GDM1 (cell line): ENCODE measurements around the gene SLX4.

Experiments used
- DNase-seq: peaks from one replicate; lab custom pipeline; 2025; lab: John Stamatoyannopoulos, UW

Gene SLX4

DNA sequence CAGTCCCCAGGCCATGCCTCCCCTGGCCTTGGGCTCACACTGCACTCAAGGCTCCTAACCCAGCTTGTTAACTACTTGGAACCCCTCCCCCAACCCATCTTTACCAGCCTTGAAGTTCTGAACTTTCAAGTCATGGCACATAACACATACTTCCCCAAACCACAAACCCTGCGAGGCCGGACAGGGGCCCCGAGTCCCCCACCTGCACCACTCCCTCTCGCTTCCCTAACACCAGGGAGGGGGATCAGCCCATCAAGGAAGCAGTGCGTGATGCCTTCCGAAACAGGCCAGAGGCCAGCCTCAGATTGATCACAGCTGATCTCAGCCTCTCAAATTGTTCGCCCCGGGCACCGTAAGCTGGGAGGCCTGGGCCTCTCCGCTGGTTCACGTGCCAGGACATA is 31.2 kb downstream of the SLX4 start:
- DNase-seq = peak; percentile 82

DNA sequence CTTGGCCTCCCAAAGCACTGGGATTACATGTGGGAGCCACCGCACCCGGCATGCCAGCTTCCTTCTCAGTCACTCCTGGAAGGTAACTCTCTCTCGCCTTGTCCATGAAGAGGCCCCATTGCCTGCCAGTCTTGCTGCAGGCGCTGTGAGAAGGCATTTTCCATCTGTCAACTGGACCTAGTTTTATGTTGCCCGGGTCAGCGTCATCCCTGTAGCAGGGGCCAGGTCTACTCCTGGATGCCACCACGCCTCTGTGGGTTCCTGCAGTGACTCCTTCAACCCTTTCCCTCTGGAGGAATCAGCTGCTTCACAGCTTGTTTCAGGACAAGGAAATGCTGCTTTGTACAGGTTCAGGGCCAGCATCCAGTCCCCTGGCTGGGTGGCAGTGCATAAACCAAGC is 31.6 kb downstream of the SLX4 start:
- DNase-seq = no peak

DNA sequence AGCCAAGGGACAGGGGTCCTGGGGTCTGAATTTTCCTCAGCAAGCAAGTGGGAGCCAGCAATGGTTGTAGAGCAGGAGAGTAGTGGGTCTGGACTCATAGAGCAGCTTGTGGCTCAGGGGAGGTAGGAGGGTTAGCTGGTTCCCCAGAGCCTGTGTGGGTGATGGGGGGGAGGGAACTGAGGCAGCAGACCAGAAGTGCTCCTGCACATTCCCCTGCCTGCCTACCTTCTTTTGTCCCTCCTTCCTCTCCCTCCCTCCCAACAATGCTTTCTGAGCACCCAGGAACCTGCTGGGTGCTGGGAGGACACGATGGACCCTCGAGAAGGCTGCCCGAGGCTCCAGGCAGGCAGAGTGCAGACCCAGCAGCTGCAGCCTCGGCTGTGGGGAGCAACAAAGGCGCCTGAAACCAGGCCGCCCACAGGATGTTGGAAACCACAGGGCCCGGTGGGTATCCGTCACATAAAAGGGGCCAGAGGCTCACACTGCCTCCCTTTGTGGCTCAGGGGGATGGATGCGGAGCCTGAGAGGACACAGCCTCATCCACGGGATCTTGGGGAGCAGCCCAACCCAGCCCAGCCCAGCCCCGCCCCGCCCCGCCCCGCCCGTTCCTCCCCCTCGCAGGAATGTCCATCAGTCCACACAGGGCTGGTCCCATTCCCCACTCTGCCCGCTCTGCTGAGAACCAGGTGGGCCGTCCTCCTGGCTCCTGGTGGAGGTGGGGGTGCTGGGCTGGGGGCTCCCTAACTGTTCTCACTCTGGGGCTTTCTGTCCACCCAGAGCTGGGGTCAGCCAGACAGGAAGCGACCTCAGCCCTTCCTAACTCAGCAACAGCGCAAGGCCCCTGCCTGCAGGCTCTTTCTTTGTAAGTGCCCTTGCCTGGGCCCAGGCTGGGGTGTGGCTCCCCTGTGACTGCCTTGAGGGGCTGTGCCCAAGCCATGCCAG is 32.5 kb downstream of the SLX4 start:
- DNase-seq = peak; percentile 83

DNA sequence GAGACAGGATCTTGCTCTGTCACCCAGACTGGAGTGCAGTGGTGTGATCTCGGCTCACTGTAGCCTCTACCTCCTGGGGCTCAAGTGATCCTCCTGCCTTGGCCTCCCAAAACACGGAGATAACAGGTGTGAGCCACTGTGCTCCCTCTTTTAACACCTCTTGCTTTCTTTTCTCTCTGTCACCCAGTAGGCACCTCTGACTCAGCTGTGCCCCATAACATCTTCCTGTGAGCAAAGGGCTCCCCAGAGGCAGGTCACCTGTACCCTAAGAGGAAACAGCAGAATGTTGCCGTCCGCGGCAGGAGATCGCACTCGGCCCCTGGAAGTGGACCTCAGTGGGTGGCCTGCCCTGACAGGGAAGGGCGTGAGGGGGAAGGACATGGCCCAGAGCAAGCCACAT is 33.3 kb downstream of the SLX4 start:
- no peak for DNase-seq

DNA sequence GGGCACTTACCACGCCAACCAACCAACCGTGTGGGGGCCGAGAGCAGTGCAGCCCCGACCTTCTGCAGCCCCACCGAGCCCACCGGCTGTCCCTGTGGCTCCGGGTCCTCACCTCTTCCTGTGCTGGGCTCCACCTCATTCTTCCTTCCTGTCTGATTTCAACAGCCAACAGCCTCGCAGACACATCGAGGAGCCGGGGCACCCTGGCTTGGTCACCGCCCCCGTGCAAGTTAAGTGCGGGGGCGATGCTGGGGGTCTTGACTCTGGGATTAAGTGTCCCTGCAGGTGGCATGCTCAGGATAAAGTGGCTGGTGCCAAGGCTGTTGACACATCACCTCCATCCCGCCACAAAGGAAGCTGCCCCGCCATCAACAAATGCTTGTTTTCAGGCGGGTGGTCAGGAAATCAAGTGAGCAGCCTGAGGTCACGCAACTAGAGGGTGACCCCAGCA is 34.1 kb downstream of the SLX4 start, which contains the start of gene NLRC3:
TSS of gene NLRC3 (minus strand) at position 102 of the 451 bp plus-strand sequence. CDS start 12,367 bp downstream, outside the sequence.
- DNase-seq = peak; percentile 74

DNA sequence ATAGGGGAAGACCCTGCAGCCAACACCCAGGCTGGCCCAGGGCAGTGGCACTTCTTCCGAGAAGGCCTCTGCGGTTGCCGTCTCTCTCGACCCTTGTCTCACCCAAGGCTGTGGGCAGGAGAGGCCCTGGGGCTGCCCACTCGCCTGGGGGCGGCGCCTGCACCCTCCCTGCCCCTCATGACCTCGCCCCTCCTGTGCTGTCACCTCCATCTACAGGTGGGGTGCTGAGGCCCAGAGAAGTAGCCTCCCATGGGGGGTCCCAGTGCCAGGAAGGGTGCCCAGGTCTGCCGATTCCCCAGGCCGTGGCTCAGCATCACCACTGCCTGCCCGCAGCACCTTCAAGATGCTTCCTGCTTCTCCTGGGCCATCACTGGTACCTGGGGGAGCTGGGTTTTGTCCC is 35.2 kb downstream of the SLX4 start:
- no peak for DNase-seq

DNA sequence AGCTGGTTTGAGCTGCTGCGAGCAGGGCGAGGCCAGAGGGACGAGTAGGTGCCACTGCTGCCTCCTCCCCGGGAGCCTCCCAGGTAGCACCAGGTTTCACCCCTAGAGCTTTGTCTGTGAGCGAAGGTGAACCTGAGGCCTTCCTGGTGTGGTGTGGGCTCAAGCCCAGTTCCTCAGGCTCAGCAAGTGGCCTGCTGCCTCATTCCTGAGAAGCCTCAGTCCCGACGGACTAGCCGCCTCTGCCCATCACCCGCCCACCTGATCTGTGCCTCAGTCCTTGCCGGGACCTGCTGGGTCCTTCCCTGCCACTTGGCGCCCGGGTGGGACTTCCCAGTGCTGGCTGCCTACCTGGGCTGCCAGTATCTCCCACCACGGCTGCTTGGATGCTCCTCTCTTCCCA is 35.9 kb downstream of the SLX4 start:
- no peak for DNase-seq

DNA sequence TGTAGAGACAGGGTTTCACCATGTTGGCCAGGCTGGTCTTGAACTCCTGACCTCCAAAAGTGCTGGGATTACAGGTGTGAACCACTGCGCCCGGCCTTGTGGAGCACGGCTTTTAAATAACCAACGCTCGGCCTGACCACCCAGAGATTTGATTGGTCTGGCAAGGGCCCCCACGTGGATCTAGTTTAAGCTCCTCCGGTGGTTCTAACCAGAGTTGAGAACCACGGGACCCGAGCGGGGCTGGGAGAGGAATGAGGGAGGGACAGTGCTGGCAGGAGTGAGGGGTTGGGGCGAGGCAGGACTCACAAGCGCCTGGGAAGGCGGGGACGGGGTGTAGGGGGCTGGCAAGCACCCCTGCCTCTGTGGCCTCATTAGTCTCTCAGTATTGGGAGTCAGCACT is 37.2 kb downstream of the SLX4 start:
- no peak for DNase-seq

DNA sequence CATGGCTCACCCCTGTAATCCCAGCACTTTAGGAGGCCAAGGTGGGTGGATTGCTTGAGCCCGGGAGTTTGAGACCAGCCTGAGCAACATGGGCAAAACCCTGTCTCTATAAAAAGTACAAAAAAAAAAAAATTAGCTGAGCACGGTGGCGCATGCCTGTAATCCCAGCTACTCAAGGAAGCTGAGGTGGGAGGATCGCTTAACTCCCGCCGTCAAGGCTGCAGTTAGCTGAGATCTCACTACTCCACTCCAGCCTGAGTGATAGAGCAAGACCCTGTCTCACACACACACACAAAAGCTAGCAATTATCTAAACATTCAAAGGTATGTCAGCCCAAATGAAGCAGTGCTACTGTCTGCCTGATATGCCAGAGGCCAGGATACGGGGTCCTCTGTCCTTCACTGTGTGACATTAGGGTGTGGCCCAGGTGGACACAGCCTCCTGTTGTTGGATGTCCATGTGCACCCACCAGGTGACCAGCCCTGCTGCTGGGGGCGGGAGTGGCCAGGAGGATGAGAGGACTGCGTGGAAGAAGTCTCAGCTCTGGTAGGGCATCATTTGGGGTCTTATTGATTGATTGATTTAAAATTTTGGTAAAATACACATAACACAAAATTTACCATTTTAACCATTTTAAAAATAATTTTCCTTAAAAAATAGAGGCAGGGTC is 38.1 kb downstream of the SLX4 start:
- no peak for DNase-seq

DNA sequence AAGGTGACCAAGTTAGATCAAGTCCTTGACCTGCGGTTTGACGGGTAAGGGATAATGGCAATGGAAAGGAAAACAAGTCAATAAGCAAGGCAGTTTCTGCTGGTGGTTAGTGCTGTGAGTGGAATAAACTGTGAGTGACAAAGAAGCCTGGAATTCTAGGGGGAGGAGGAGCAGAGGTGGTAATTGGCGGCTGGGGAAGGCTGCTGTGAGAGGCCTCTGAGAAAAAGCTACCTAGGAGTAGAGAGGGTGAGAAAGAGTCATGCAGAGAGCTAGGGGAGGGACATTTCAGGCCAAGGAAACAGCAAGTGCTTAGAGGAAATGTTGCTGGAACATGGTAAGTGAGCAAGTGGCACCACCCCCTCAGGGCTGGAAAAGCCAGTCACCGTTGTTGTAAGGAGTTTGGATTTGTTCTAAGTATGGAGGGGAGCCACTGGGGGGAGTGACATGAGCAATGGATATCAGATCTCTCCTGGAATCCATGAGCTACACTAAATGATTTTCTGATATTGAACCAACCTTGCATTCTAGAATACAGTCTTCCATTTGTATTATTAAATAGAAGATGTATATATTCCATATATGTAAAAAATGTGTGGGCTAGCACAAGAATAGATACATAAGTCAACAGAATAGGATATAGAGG is 40.9 kb downstream of the SLX4 start:
- DNase-seq = no peak

DNA sequence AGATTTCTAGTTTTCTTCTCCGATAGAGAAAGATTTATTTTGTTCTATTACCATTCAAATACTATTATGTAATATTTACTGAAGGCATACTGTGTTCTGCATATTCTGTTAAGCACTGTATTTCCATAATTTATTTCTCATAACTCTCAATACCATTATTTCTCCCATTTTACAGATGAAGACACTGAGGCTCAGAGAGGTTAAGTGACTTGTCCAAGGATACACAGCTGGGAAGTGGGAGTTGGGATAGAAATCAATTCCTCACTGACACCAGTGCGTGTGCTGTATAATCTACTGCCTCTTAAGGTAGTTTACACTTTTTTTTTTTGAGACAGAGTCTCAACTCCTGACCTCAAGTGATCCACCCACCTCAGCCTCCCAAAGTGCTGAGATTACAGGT is 41.6 kb downstream of the SLX4 start:
- no peak for DNase-seq

DNA sequence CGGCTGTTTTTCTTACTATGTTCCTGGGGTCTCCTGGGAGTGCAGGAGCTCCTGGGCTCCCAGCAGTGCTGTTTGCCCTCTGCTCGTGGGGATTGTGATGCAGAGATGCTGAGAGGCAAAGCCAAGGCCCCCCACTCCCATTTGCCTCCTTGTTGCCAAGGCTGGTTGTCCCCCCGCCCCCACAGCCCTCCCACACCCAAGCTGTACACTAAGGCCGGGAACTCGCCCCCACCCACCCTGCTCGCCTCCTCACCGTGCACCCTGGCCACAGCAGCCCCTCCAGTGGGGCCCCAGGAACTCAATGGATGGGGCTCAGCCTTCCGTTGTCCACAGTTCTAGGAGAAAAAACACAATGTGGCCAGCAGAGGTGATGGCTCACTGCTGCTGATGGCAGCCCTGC is 44.4 kb downstream of the SLX4 start:
- DNase-seq = no peak

DNA sequence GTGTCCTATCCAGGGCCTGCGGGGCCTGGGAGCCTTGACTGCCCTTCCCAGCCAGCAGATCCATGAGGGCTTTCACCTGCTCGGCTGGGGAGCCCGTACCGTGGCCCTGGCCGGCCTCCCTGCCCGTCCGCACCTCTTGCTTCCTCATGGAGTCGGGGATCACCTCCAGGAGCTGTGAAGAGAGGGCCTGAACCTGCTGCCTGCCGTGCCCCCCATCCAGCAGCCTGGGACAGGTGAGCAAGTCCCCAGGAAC is 46.6 kb downstream of the SLX4 start:
- DNase-seq = no peak

DNA sequence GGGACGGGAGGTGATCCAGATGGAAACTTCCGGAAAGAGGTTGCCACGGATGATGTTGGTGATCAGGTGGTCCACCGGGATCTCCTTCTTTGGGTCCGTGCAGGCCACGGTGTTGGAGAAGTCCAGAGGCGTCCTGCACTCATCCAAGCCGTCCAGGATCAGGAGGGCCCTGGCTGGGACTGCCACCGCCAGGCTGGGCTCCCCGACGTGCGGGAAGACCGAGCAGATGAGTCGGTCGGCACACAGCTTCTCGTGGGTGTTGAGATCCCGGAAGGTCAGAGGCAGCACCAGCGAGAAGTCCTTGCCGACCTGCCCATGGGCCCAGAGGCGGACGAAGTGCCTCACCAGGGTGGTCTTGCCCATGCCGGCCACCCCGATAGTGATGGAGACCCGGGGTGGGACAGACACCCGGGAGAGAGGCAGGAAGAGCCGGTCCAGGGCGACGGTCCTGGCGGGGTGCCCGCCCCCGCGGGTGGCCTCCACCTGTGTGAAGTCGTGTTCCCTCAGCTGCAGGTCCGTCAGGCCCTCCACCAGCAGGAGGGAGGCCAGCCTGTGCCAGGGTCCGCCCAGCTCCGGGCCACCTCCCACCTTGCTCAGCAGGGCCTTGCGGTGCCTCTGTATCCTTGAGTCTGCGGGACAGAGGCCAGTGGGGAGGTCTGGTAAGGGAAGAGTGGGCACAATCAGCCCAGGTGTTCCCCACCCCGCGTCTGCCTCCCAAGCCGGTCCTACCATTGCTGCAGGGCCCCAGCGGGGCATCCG is 47.1 kb downstream of the SLX4 start:
- no peak for DNase-seq

DNA sequence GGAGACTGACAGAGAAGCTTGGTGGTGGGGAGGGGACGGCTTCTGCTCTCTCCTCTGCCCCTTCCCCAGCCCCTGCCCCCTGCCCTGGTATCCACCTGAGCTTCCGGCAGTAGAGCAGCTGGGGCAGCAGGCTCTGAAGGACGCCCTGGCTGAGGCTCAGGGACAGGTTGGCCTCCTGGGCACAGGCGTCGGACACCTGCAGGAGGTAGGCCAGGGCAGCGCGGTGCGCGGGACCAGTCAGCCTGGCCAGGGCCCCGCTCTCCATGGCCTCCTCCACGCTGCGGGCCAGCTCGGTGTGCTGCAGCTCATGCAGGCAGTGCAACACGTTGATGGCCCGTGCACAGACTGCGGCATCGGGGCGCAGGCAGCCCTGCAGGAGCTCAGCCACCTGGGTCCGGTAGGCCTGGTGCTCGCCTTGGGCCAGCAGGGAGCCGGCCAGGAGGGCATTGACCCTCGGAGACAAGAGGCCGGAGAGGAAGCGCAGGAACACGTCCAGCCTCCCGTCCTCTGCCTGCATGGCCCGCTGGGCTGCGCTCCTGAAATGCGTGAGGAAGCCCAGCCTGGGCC is 48.4 kb downstream of the SLX4 start:
- DNase-seq = no peak

DNA sequence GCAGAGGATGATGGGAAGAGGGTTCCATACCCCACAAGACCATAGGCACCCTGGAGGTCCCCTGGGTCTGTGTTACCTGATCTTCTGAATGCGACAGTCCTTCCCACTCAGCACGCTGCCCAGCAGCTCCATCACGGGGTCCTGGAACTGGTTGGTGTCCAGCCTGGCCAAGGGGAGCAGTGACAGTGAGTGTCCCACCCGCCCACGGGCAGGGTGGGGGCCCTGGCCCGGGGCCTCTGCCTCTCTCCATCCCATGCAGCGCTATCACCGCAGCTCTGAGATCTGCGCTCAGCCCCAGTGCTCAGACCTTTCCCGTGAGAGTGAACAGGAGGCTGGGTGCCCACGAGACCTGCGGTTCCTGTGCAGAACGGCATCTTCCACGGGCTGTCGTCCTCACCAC is 49.8 kb downstream of the SLX4 start:
- DNase-seq = no peak

DNA sequence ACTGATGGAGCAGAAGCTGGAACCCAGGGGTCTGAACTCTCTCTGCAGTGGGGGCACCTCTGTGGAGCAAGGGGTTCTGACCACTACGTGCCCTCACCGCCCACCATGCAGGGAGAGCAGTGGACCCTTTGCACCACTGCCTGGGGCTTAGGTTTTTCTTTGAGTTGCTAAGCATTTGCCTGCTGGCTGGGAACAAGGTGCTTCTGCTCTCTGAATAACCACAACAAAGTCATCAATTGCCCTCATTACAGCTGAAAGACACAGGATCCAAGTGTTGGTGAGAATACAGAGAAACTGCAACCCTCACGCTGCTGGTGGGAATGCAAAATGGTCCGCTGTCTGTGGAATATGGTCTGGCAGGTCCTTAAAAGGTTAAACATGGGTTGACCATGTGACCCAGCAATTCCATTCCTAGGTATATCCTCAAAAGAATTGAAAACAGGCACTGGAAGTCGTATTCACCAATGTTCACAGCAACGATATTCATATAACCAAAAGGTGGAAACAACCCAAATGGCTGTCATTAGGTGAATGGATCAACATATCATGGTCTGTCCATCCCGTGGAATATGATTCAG is 57.0 kb downstream of the SLX4 start:
- DNase-seq = no peak

DNA sequence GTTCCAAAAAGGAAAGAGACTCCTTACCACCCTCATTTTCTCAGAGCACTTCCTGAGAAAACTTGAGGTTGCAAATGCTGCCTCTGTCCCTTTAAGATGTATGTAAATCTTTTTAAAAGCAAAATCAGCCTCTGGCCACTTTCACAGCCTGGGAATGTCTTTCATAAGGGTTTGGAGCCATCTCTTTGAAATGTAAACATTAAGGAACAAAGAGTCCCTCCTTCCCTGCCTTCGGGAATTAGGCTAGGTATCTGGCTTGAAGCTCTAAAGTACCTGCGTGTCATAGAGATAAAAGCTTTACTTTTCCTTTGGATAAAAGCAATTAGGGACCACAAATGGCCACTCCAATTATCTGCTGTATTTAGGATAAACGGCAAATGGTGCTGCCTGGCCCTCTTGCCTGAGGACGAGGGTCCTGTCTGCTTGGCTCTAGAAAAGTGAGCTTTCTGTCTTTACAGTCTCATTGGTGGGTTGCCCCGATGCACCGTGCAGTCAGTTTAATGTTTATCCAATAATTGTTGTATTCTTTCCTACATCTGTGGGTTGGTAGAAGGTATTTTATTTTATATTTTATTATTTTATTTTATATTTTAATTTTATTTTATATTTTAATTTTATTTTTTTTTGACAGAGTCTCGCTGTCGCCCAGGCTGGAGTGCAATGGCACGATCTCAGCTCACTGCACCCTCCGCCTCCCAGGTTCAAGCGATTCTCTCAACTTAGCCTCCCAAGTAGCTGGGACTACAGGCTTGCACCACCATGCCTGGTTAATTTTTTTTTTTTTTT is 58.1 kb downstream of the SLX4 start:
- no peak for DNase-seq

DNA sequence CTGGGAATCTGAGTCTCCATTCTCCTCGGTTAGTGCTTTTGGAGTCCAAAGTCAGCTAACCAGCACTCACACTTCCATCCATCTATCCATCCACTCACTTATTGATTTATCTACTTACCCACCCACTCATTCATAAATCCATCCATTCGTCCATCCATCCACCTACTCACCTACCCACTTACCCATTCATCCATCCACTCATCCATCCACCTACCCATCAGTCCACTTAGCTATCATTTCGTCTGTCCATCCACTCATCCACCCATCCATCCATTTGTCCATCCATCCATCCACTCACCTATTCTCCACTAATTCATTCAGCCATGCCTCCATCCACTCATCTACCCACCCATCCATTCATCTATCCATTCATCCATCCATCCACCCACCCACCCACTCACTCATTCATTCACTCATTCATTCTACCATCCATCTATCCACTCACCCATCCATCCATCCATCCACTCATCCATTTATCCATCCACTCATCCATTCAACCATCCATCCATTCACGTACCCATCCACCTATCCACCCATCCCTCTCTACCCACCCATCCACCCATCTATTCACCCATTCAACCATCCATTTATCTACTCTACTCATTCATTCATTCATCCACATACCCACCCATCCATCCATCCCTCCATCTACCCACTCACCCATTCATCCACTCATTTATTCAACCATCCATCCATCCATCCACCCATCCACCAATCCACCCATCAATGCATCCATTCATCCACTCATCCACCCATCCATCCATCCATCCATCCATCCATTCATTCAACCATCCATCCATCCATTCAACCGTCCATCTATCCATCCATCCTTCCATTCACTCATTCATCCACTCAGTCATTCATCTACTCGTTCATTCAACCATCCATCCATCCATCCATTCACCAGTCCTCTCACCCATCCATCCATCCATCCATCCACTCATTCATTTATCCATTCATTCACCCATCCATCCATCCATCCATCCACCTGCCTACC is 60.3 kb downstream of the SLX4 start:
- DNase-seq = no peak

DNA sequence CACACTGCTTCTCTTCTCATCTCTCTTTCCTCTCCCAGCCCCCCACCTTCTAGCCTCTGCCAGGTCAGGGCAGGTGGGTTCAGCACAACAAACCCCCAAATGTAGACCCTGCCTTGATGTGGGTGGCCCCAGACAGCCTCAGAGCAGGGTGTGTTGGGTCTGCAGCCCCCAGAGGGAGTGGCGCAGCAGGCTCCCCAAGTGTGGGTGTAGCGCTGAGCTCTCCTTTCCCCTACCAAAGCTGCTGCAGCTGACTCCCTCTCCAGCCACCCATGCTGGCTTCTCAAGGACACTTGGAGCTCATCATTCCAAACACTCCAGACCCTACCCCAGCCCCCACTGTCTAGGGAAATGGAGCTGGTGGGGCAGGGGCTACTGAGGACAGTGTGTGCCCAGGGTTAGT is 61.5 kb downstream of the SLX4 start:
- no peak for DNase-seq
